ENCODE measurements around the gene CETP. TPM values are rescaled to one million over a fixed set of nuclear protein-coding genes. Genes with fewer than 3 reads are reported as not detected.

CETP gene
- total and polyA plus RNA-seq, 2 of the 8 experiments (the other 6 are each of a cell fraction or from before 2014, with no cell fraction given) = not detected

DNA sequence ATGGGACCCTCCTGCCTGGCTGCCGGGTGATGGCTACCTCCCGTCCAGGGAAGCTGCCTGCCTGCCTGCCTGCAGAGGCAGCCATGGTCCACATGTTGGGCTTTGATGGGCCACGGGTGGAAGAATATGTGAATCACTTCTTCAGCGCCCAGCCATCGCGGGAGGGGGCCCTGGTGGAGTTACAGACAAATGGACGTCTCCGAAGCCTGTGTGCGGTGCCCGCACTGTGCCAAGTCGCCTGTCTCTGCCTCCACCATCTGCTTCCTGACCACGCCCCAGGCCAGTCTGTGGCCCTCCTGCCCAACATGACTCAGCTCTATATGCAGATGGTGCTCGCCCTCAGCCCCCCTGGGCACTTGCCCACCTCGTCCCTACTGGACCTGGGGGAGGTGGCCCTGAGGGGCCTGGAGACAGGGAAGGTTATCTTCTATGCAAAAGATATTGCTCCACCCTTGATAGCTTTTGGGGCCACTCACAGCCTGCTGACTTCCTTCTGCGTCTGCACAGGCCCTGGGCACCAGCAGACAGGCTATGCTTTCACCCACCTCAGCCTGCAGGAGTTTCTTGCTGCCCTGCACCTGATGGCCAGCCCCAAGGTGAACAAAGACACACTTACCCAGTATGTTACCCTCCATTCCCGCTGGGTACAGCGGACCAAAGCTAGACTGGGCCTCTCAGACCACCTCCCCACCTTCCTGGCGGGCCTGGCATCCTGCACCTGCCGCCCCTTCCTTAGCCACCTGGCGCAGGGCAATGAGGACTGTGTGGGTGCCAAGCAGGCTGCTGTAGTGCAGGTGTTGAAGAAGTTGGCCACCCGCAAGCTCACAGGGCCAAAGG, 64.4 kb downstream of the CETP start:
- CTCF ChIA-PET (ENCODE audit: partially characterized antibody) = interaction anchor here (1.2 to 1.7 kb wide), 4 partner anchors 10 to 386 kb away, joined by 3 to 7 read pairs (median 4); no protein-coding TSS in a partner anchor
- DNase-seq (ENCODE audit: low read depth in 1 of 2, low spot score in 2 of 2) = no peak
- POLR2A ChIA-PET (ENCODE audit: partially characterized antibody) = no interaction called here
- Histone ChIP-seq H3K14ac (ENCODE audit: insufficient read length) (no peak overlapping the region), H3K9me3 (ENCODE audit: insufficient read depth in 2 of 2, low read depth in 1 of 2, low read length in 1 of 2) (no peaks in the 10 kb centered on the region), H3K4me1 (replicated peaks in 1 of 4; ENCODE audit: control insufficient read depth in 3 of 4, insufficient read depth in 4 of 4, low read length in 3 of 4) (no peaks in the 10 kb centered on the region), H3K56ac (replicated peaks; ENCODE audit: insufficient read length, low read depth, low read length) (no peak overlapping the region), H2AFZ (ENCODE audit: low read length) (no peak overlapping the region), H3K27me3 (replicated peaks in 1 of 4; ENCODE audit: control insufficient read depth in 3 of 4, extremely low read depth in 1 of 4, insufficient read depth in 3 of 4, low read length in 3 of 4) (no peaks in the 10 kb centered on the region), H2BK120ac (replicated peaks; ENCODE audit: low read depth, low read length) (no peak overlapping the region), H4K5ac (ENCODE audit: insufficient read length, low read depth, low read length) (no peak overlapping the region), H3K9ac (replicated peaks in 1 of 4; ENCODE audit: extremely low read depth in 1 of 4, low read depth in 3 of 4, low read length in 3 of 4) (no peak overlapping the region), H2BK5ac (ENCODE audit: low read depth, low read length) (no peak overlapping the region), H2BK12ac (ENCODE audit: low read depth, low read length) (0 out of 2 replicates have a peak overlapping the region, but pooled peaks have one; percentile 27), H3K4me2 (ENCODE audit: insufficient read depth in 1 of 2, low read depth in 2 of 2, low read length in 2 of 2) (no peak overlapping the region), H4K8ac (ENCODE audit: extremely low read depth, insufficient read depth, low read length) (peak overlapping the region; percentile 81), H4K91ac (replicated peaks; ENCODE audit: insufficient read length, low read length) (no peak overlapping the region), H4K20me1 (replicated peaks in 1 of 2; ENCODE audit: control insufficient read depth in 1 of 2, insufficient read depth in 2 of 2, low read length in 2 of 2) (peaks cover 0 to 2% of the 10 kb centered on the region in 2 experiments), H3K79me2 (ENCODE audit: control insufficient read depth in 1 of 2, insufficient read depth in 2 of 2, low read length in 2 of 2) (no peaks in the 10 kb centered on the region), H2BK20ac (ENCODE audit: low read length) (no peak overlapping the region), H3K23me2 (ENCODE audit: low read depth, low read length) (peaks cover 6% of the 10 kb centered on the region; the same call in 1 of the 2 replicates), H3K23ac (ENCODE audit: insufficient read length) (no peak overlapping the region), H2AK5ac (ENCODE audit: low read depth, low read length) (no peak overlapping the region), H3K4me3 (ENCODE audit: extremely low read depth in 1 of 4, insufficient read depth in 2 of 4, low read depth in 3 of 4, low read length in 4 of 4) (no peak overlapping the region), H3K4ac (replicated peaks; ENCODE audit: insufficient read length, low read depth, low read length) (no peak overlapping the region), H3K36me3 (ENCODE audit: control insufficient read depth in 2 of 4, insufficient read depth in 4 of 4, low read length in 3 of 4) (no peaks in the 10 kb centered on the region), H3K79me1 (ENCODE audit: low read depth, low read length) (no peaks in the 10 kb centered on the region), H2BK15ac (ENCODE audit: low read length) (no peak overlapping the region), H3K27ac (ENCODE audit: low read depth, low read length) (no peak overlapping the region), H3K18ac (ENCODE audit: extremely low read depth, low read length) (no peak overlapping the region)
- 84% methylated on average over 21 of the region's 21 CpGs; no CpG with 5 or more reads in 1 of the 2 experiments for WGBS, 2 experiments (ENCODE audit: extremely low coverage in 1 of 2, insufficient coverage in 1 of 2, insufficient read length in 1 of 2, insufficient replicate concordance in 2 of 2, low coverage in 1 of 2, low lambda C conversion rate in 2 of 2, missing lambda C conversion rate in 1 of 2)
- FAIRE-seq = no peak
- TF ChIP-seq POLR2AphosphoS5 (IDR thresholded peaks at IDR 0.05; ENCODE audit: low read depth, low read length) (no peak), EGR1 (IDR thresholded peaks at IDR 0.05; ENCODE audit: borderline replicate concordance, low read depth, low read length) (no peak), SRF (IDR thresholded peaks at IDR 0.05; ENCODE audit: low read depth, low read length) (no peak), CBX5 (IDR thresholded peaks at IDR 0.05; ENCODE audit: low read depth, low read length) (no peak), POLR2A (IDR thresholded peaks at IDR 0.05; ENCODE audit: control extremely low read depth in 1 of 2, low read depth in 2 of 2, low read length in 2 of 2) (no peak), BCL11A (IDR thresholded peaks at IDR 0.05; ENCODE audit: low read depth in 2 of 2, low read length in 2 of 2) (no peak), RNF2 (IDR thresholded peaks at IDR 0.05; ENCODE audit: borderline replicate concordance, low read depth, low read length, missing control alignments, poor library complexity, severe bottlenecking) (no peak), TCF12 (IDR thresholded peaks at IDR 0.05; ENCODE audit: low read depth, low read length) (no peak), CHD1 (IDR thresholded peaks at IDR 0.05; ENCODE audit: low read depth, low read length) (no peak), PHF8 (conservative IDR thresholded peaks at IDR 0.05; ENCODE audit: low read depth, low read length) (no peak), POU5F1 (IDR thresholded peaks at IDR 0.05; ENCODE audit: low read depth, low read length) (no peak), CTBP2 (IDR thresholded peaks at IDR 0.05; ENCODE audit: borderline replicate concordance, insufficient read depth, insufficient read length, low read length) (no peak)
- TF ChIP-seq, protein P1, sequence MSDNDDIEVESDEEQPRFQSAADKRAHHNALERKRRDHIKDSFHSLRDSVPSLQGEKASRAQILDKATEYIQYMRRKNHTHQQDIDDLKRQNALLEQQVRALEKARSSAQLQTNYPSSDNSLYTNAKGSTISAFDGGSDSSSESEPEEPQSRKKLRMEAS (IDR thresholded peaks at IDR 0.05) = no peak
